Heart left ventricle (tissue), 13 donors: Measurements from ENCODE around the gene AGFG2.

Source experiments
- CTCF ChIP-seq, 12 donors: fragments of 200-600 bp; sonication (generic) in 4 of 12; IDR thresholded peaks; one replicate each; pipeline versions ENCODE4 v1.5.0 to v1.8.0; 2018 to 2022; ENCODE audit warnings: antibody characterized with exemption in 12 of 12, mild to moderate bottlenecking in 5 of 12
- POLR2A ChIP-seq, 2 donors: fragments of 450-650 bp; IDR thresholded peaks; one replicate each; pipeline ENCODE4 v1.6.1; 2017; ENCODE audit warnings: antibody characterized with exemption in 2 of 2, mild to moderate bottlenecking in 2 of 2, moderate library complexity in 2 of 2
- donor health status: ischemic (EF 13 %, LVEDD 7.1; RV severe dilation, severe dysfunction).
- donor health status: DM: no; HTN: yes; CAD: no.
- donor health status: DM: no; HTN: no; CAD: no.
- donor health status: ischemic (EF 25% LVEDD 6.9; RV normal size, moderate dysfunction).
- donor health status: ischemic (EF 25% LVEDD 5.7; RV mildly dilated, moderate dysfunction).
- donor health status: ischemic (EF 35%, LVEDD 5.7; RV mildly dilated, moderate dysfunction).
- donor health status: nonischemic (EF 11% LVEDD 7.7; RV severe dilation, severe dysfunction).
- donor health status: DM: yes; HTN: yes; CAD: no.
- donor health status: PGD.
- donor health status: ischemic (EF 29% LVEDD 5.4; RV normal size, mild dysfunction).
- donor health status: nonischemic (EF 23%, LVEDD 6.1; RV moderate dilation, normal function).

- no peak for TF ChIP-seq CTCF (IDR thresholded peaks at IDR 0.05)
- TF ChIP-seq POLR2A (IDR thresholded peaks at IDR 0.05): no peak
These were observed 702 bp upstream of the AGFG2 start for GRCh38 chr7:100538348-100538653.
